Germinal center (tissue), 1 donor: ENCODE results near the gene PGM5.

ENCODE experiments used
- DNase-seq: peaks from one replicate; pipeline ENCODE4 v3.0.0; 2012; ENCODE audit warnings: mixed read lengths, low spot score

The PGM5 gene

GRCh38 chr9:68537616-68537880, 181.1 kb downstream of the PGM5 start:
- no peak for DNase-seq

DNA sequence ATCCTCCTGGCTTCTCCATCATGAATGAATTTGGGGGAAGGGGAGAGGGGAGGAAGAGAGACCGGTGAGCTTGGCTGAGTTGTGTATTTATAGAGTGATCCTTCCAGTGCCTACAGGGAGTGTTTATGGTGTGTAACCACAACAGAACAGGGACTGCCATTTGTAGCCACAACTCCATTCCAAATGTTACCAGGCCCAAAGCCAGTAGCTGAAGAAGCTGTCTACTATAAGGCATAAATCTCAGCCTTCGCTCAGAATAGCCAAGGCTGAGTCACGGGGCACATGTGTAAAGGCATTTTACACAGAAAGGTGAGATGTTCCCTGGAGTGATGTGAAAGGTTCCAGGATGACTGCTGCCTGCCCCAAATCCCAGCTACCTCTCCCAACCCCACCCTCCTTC, 181.8 kb downstream of the PGM5 start:
- DNase-seq: no peak

DNA sequence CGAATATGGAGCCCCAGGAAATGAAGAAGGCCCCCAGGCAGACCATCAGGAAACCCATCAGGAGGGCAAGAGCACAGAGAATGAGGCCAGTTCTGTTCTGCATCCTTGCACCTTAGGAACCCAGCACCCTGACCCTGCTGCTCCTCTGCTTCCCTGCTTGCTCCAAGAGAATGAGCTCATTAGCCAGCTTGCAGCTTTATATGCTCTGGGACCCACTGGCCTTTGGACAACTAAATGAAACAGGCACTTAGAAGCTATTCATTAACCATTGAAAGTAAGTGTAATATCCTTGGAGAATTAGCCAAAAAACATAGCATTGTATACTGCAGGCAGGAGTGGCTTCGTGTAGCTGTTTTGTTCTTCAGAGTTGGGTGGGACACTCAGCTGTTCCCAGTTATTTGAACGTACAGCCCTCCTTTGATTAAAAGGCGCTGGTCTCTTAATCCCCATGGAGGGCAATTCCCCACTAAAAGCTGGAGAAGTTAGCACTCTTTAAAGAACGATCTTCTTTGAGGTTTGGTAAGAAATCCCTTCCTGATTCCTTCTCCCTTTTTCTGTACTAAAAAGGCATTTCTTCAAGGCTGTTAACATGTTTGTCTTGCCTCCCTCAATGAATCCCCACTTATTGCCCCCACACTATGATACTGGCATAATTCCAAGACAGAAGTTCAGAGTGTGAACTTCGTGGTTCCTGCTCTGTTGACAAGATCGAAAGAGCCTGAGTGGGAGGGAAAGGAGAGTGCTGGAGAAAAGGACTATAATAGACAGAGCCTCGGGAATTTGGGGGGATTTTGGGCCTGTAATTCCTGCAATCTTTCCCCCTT, 184.5 kb downstream of the PGM5 start, which contains the start of gene TMEM252:
TMEM252 (minus strand) TSS at position 172 of the 824 bp plus-strand sequence; CDS start at position 103, 69 bp downstream.
- DNase-seq: no peak

DNA sequence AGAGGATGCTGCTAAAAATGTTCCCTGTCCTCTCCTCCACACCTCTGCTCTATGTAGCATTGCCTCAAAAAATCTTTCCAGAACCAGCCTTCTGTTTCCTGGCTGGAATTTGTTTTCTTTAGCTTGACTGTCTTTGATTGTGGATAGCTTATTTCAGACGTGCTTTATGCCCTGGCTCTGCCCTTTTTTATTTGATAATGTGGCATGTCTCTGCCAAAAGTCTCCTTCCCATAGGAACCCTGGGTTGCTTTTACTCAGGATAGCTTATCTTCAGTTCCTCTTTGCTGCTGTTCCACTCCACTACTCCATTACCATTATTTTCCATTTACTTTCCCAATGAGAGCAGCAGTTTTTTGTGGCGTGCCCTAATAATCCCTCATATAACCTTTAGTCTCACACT, 185.2 kb downstream of the PGM5 start:
- no peak for DNase-seq

- no peak for DNase-seq
Measured at GRCh38 chr9:68545033-68545705, 188.8 kb downstream of the PGM5 start.

DNA sequence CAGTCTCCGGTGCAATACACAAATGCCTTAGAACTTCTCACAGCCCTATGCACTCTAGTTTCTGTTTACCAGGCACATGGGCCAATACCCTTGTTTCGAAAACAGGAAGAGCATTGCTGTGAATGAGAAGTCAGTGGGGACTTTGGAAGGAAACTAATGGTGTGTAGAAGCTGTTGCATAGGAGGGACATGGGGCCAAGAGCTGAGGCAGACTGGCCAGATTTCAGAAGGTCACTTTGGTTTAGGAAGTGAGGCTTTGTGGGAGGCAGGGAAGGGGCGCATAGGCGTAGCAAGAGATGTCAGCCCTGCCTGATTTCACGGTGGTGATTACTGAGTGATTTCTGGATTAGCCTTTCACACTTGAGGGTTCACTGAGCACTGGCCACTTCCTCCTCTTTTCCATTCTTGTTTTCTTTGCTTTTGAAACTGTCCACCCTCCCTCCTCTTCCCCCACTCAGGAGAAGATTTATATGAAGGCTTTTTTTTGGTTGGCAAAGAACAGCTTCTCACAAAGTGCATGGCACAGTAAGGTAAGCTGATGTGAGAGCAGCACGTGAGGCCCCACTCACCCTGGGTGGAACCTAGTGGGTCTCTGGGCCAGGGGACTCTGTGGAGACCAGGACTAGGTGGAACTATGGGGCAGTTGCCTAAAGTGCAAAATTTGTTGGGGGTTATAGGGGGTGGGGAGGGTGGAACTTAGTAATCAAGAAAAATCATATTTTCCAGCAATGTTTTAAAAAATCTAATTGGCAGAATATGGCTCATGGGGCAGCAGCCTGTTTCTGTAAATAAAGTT, 190.4 kb downstream of the PGM5 start:
- peak; percentile 46 for DNase-seq

DNA sequence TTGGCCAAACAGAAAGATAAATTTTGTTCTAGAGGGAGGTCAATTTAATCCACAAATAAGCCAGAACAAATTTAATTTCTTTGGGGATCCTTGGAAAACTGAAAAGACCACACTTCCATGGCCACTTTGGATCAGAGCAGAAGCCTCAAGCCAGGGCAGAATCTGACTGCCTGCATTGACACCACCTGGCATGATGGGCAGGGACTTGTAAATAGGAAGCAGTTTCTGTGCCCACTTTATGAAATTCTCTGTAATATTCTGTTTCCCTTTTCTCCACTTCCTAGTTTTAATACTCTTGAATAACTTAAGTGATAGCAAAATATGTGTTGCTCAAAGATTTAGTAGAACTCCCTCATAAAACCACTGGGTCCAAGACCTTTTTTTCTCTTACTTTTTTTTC, 191.0 kb downstream of the PGM5 start:
- peak; percentile 13 for DNase-seq

- no peak for DNase-seq
Measured at GRCh38 chr9:68548241-68548640, 191.8 kb downstream of the PGM5 start.

DNA sequence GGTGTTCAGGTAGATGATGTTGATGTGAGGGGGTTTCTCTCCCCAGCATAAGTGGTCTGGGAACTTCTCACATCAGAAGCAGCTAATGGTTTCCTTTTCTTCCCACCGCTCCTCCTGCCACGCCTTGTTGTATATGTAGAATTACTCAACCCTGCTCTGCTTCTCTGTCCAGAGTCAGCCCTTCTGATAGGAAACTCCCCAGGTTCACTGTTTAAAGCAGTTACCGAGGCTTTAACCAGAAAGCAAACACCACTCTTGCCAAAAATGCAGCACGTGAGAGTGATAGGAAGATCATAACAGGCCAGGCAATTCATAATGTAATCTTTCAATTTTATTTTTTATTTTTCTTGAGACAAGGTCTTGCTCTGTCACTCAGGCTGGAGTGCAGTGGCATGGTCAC, 194.8 kb downstream of the PGM5 start:
- no peak for DNase-seq

DNA sequence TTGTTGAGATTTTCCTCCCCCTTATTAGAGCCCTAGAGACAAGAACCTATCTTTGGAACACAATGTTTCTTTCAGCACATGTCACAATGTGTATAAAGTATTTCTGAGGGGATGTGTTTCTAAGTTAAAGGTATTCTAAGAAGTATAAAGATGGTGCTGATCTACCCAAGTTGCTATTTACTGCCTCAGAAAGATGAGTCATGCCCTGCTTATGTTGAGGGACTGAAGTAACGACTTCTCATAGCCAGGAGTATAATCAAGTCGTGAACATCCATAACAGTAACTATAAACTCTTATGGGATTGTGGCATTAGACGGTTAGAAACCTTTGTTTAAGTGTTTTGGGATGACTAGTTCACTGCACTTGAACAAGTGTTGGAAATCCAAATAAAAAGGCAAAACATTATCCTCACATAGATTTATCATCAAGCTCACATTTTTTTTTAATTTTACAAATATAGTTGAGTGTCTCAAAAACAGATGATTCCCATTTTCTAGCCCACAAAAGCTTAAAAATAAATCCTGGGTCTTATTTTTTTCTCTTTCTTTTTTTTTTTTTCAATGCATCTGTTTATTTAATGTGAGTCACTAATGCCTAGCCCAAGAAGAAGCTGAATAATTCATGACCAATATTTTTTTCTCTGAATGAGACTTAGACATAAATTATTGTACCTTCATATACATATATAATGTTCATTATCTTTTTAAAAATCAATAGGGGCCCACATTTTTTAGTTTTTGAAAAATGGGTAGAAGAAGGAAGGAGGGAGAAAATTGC, 196.5 kb downstream of the PGM5 start:
- DNase-seq: no peak

GRCh38 chr9:68555437-68556150, 199.2 kb downstream of the PGM5 start:
- no peak for DNase-seq

GRCh38 chr9:68558545-68558944, 202.1 kb downstream of the PGM5 start:
- no peak for DNase-seq

- peak; percentile 72 for DNase-seq
Measured at GRCh38 chr9:68560071-68560844, 203.8 kb downstream of the PGM5 start.

DNA sequence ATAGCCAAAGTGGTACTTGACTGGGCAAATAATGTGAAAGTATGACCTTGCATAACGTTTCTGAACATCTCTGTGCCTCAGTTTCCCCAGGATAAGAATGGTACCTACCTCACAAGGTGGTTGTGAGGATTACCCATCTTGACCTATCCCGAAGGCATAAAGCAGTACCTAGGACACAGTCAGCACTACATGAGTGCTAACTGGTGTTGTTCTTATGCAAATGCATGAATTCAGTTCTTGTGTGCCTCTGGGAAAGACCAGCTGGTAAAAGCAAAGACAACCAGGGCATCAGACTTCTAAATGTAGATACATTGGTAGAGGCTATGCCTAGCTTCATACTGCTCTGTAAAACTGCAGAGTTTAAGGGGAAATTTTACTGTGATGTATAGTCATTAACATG, 206.1 kb downstream of the PGM5 start:
- no peak for DNase-seq

- DNase-seq: no peak
Measured at GRCh38 chr9:68567565-68567964, 211.2 kb downstream of the PGM5 start.

DNA sequence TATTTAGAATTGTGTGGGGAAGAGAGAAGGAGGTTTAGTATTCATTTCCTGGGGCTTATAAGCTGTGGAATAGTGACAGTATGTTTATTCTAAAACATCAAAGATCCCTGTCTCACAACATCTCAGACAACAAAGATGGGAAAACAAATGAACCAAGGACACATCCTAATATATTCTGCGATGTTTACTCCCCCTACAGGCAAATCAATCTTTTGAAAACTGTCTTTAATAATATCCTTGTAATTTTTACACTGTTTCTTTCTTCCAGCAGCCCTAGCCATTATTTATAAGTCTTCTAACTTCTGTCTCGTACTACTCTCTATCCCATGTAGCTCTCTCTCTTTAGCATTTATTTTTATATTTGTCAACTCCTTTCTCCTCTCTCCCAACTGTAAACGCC, 217.7 kb downstream of the PGM5 start:
- no peak for DNase-seq

DNA sequence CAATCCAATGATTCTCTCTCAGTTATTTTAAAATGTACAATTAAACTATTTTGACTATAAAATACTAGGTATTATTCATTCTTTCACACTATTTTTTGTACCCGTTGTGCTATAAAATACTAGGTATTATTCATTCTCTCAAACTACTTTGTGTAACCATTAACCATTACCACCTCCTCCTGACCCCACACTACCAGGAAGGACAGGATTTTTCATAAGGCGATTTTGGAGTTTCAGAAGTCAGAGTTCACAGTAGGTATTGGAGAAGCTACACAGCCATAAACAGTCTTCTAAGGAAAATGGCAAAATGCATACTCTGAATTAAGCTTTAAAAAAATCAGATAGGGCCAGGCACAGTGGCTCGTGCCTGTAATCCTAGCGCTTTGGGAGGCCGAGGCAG, 219.4 kb downstream of the PGM5 start:
- DNase-seq: no peak

DNA sequence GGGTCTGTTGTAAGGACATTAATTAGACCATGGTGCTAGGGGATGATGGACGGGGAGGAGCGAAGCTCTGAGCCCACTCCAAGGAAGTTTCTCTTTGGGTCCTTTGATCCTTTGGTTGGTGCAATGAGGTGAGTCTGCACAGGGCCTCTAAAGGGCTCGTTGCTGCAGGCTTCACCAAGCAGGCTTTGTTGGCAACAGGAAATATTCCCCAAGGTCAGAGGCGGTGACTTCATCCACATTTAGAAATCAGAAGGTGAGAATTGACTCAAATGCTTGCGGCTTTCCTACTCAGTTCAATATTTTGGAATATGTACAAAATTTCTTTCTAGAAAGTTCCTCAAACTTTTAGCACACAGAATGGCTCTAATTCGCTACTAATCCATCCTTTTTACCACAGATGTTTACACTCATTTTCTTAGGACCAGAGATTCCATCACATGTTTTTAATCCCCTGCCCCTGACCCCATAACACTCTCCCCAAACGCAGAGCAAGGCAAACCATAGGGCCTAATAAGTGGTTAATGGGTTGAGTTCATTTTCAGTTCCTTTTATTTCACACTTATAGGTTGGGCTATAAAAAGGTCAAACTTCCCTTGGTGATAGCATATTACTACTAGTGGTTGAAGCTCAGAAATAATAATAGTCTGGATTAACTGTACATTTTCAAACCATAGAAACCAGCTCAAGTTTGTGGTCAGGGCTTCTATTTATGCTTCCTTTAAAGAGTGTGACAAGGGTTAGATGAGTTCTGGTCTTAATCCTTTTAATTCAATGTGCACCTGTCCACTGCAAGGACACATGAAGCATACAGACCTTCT, 221.6 kb downstream of the PGM5 start:
- DNase-seq: peak; percentile 55
